GM21737 (cell line): Measurements from ENCODE around the gene CAMSAP2.
A peak's percentile ranks its signal among the peaks of the same experiment; 100 is the strongest.

Source experiments
- ATAC-seq: cut with Tn5 transposase; IDR thresholded peaks from one replicate; pipeline ENCODE4 v1.9.1; 2021; ENCODE audit warnings: mild to moderate bottlenecking, moderate library complexity; ENCODE audit not compliant: unreplicated experiment

The CAMSAP2 gene

GRCh38 chr1:200738327-200738948 is at the start of gene CAMSAP2:
CAMSAP2 (plus strand) TSS chr1:200738893; CDS start chr1:200739828, 935 bp downstream.
- ATAC-seq = peak; percentile 39

GRCh38 chr1:200692316-200692715 is 46.4 kb upstream of the CAMSAP2 start:
- no peak for ATAC-seq

- no peak for ATAC-seq
These were observed 45.4 kb upstream of the CAMSAP2 start for GRCh38 chr1:200693327-200693726.

- no peak for ATAC-seq
These were observed 44.0 kb upstream of the CAMSAP2 start for GRCh38 chr1:200694738-200695137.

- no peak for ATAC-seq
These were observed 38.8 kb upstream of the CAMSAP2 start for GRCh38 chr1:200699871-200700270.

- ATAC-seq = no peak
These were observed 33.6 kb upstream of the CAMSAP2 start for GRCh38 chr1:200704986-200705500.

GRCh38 chr1:200706111-200706814 is 32.4 kb upstream of the CAMSAP2 start:
- no peak for ATAC-seq

GRCh38 chr1:200707116-200707515 is 31.6 kb upstream of the CAMSAP2 start:
- no peak for ATAC-seq

- no peak for ATAC-seq
These were observed 30.5 kb upstream of the CAMSAP2 start for GRCh38 chr1:200708161-200708560.

- ATAC-seq = no peak
These were observed 29.9 kb upstream of the CAMSAP2 start for GRCh38 chr1:200708769-200709168.

GRCh38 chr1:200710166-200710565 is 28.5 kb upstream of the CAMSAP2 start:
- no peak for ATAC-seq

- ATAC-seq = no peak
These were observed 24.0 kb upstream of the CAMSAP2 start for GRCh38 chr1:200714504-200715187.

- ATAC-seq = no peak
These were observed 18.5 kb upstream of the CAMSAP2 start for GRCh38 chr1:200720199-200720598.

GRCh38 chr1:200724064-200724463 is 14.6 kb upstream of the CAMSAP2 start:
- no peak for ATAC-seq

- no peak for ATAC-seq
These were observed 11.4 kb upstream of the CAMSAP2 start for GRCh38 chr1:200727257-200727656.

GRCh38 chr1:200729863-200730262 is 8.8 kb upstream of the CAMSAP2 start:
- no peak for ATAC-seq

- ATAC-seq = no peak
These were observed 6.9 kb upstream of the CAMSAP2 start for GRCh38 chr1:200731654-200732332.

GRCh38 chr1:200732438-200732837 is 6.3 kb upstream of the CAMSAP2 start:
- no peak for ATAC-seq

GRCh38 chr1:200733907-200734306 is 4.8 kb upstream of the CAMSAP2 start:
- no peak for ATAC-seq

- ATAC-seq = no peak
These were observed 924 bp upstream of the CAMSAP2 start for GRCh38 chr1:200737647-200738291.
